H9 (cell line): ENCODE data around the gene SYP. TPM values are rescaled to one million over a fixed set of nuclear protein-coding genes. Genes with fewer than 3 reads are reported as not detected.

ENCODE experiments used
- DNase-seq: peaks from one replicate; pipeline ENCODE4 v3.0.0-alpha.2; 2017
- H2AFZ ChIP-seq: one replicate; pipeline ENCODE4 v1.6.1; 2013; ENCODE audit warnings: mild to moderate bottlenecking, low read length, control low read depth, moderate library complexity
- H2AK5ac ChIP-seq: 2 replicates; pipeline ENCODE4 v1.6.1; 2013; ENCODE audit warnings: low read length, control low read depth, mixed read lengths; ENCODE audit not compliant: insufficient read length
- H2BK120ac ChIP-seq: one replicate; pipeline ENCODE4 v1.6.1; 2013; ENCODE audit warnings: low read depth, mild to moderate bottlenecking, low read length, control low read depth, inconsistent platforms; ENCODE audit not compliant: poor library complexity, severe bottlenecking
- H2BK12ac ChIP-seq: 2 replicates; pipeline ENCODE4 v1.6.1; 2013; ENCODE audit warnings: low read length, control low read depth, mixed read lengths, low read depth; ENCODE audit not compliant: insufficient read length
- H2BK15ac ChIP-seq: 2 replicates; pipeline ENCODE4 v1.6.1; 2013; ENCODE audit warnings: low read depth, low read length, control low read depth
- H2BK20ac ChIP-seq: one replicate; pipeline ENCODE4 v1.6.1; 2013; ENCODE audit warnings: low read depth, mild to moderate bottlenecking, low read length, control low read depth, inconsistent platforms; ENCODE audit not compliant: poor library complexity, severe bottlenecking
- H2BK5ac ChIP-seq: 2 replicates; pipeline ENCODE4 v1.6.1; 2013; ENCODE audit warnings: low read length, control low read depth, mixed read lengths; ENCODE audit not compliant: insufficient read length
- H3K14ac ChIP-seq: 2 replicates; pipeline ENCODE4 v1.6.1; 2013; ENCODE audit warnings: low read length, control low read depth; ENCODE audit not compliant: insufficient read depth
- H3K18ac ChIP-seq: 2 replicates; pipeline ENCODE4 v1.6.1; 2013; ENCODE audit warnings: low read depth, mild to moderate bottlenecking, mixed read lengths, low read length, control low read depth; ENCODE audit not compliant: insufficient read length
- H3K23ac ChIP-seq: 2 replicates; pipeline ENCODE4 v1.6.1; 2013; ENCODE audit warnings: low read length, control low read depth, mixed read lengths, low read depth; ENCODE audit not compliant: insufficient read length
- H3K23me2 ChIP-seq: 2 replicates; pipeline ENCODE4 v1.6.1; 2013; ENCODE audit warnings: low read depth, mild to moderate bottlenecking, mixed read lengths, low read length, control low read depth; ENCODE audit not compliant: insufficient read length, poor library complexity, severe bottlenecking
- H3K27ac ChIP-seq: 2 replicates; pipeline ENCODE4 v1.5.1; 2013; ENCODE audit warnings: low read length, control low read depth, mixed read lengths, low read depth; ENCODE audit not compliant: insufficient read length
- H3K27me3 ChIP-seq: 2 replicates; pipeline ENCODE4 v1.6.1; 2013; ENCODE audit warnings: low read length, control low read depth, inconsistent platforms; ENCODE audit not compliant: insufficient read depth
- H3K4ac ChIP-seq: 2 replicates; pipeline ENCODE4 v1.6.1; 2013; ENCODE audit warnings: low read depth, mild to moderate bottlenecking, control low read depth, inconsistent platforms, low read length, moderate library complexity
- H3K4me1 ChIP-seq: 2 replicates; pipeline ENCODE4 v1.6.1; 2013; ENCODE audit warnings: low read length, control low read depth, inconsistent platforms; ENCODE audit not compliant: insufficient read depth
- H3K4me2 ChIP-seq: 2 replicates; pipeline ENCODE4 v1.6.1; 2013; ENCODE audit warnings: low read length, control low read depth, mixed read lengths; ENCODE audit not compliant: insufficient read length, insufficient read depth
- H3K56ac ChIP-seq: 2 replicates; pipeline ENCODE4 v1.6.1; 2013; ENCODE audit warnings: low read depth, mild to moderate bottlenecking, mixed read lengths, low read length, control low read depth; ENCODE audit not compliant: insufficient read length
- H3K79me1 ChIP-seq: 2 replicates; pipeline ENCODE4 v1.6.1; 2013; ENCODE audit warnings: low read depth, mild to moderate bottlenecking, moderate library complexity, low read length, control low read depth, inconsistent platforms; ENCODE audit not compliant: insufficient read depth, poor library complexity, severe bottlenecking
- H3K79me2 ChIP-seq: 2 replicates; pipeline ENCODE4 v1.6.1; 2013; ENCODE audit warnings: low read length, control low read depth, inconsistent platforms; ENCODE audit not compliant: insufficient read depth
- H3K9ac ChIP-seq: 2 replicates; pipeline ENCODE4 v1.6.1; 2013; ENCODE audit warnings: low read length, control low read depth, mixed read lengths; ENCODE audit not compliant: insufficient read length; ENCODE audit errors: extremely low read depth
- H3K9me3 ChIP-seq: one replicate; pipeline ENCODE4 v1.6.1; 2013; ENCODE audit warnings: low read depth, low read length, inconsistent platforms; ENCODE audit not compliant: control insufficient read depth
- H3T11ph ChIP-seq: one replicate; pipeline ENCODE4 v1.6.1; 2013; ENCODE audit warnings: mild to moderate bottlenecking, low read length, control low read depth, inconsistent platforms
- H4K20me1 ChIP-seq: one replicate; pipeline ENCODE4 v1.6.1; 2013; ENCODE audit not compliant: control insufficient read depth, insufficient read length, insufficient read depth
- H4K5ac ChIP-seq: 2 replicates; pipeline ENCODE4 v1.6.1; 2013; ENCODE audit warnings: low read depth, mild to moderate bottlenecking, mixed read lengths, low read length, control low read depth; ENCODE audit not compliant: insufficient read length
- H4K8ac ChIP-seq: replicated peaks from 2 replicates; pipeline ENCODE4 v1.6.1; 2013; ENCODE audit warnings: low read length, control low read depth, mixed read lengths, low read depth; ENCODE audit not compliant: insufficient read length
- H4K91ac ChIP-seq: 2 replicates; pipeline ENCODE4 v1.6.1; 2013; ENCODE audit warnings: low read depth, mild to moderate bottlenecking, moderate library complexity, mixed read lengths, low read length, control low read depth; ENCODE audit not compliant: insufficient read length
- H3K27ac Mint-ChIP-seq, 3 experiments: 2 replicates in 2 of 3; 3 replicates in 1 of 3; pipeline ENCODE4 v1.8.0; 2020 to 2021; ENCODE audit warnings: mixed read lengths in 3 of 3, mild to moderate bottlenecking in 1 of 3, moderate library complexity in 1 of 3
- H3K27me3 Mint-ChIP-seq: 2 replicates; pipeline ENCODE4 v1.8.0; 2021; ENCODE audit warnings: low read depth, mild to moderate bottlenecking, moderate library complexity, mixed read lengths
- H3K36me3 Mint-ChIP-seq, 3 experiments: 2 replicates in 2 of 3; 3 replicates in 1 of 3; pipeline ENCODE4 v1.8.0; 2020 to 2021; ENCODE audit warnings: low read depth in 3 of 3, mixed read lengths in 3 of 3; ENCODE audit not compliant: insufficient read depth in 1 of 3
- H3K4me1 Mint-ChIP-seq, 2 experiments: 2 replicates each; pipeline ENCODE4 v1.8.0; 2020; ENCODE audit warnings: mixed read lengths in 2 of 2
- H3K4me3 Mint-ChIP-seq, 2 experiments: 2 replicates in 1 of 2; 3 replicates in 1 of 2; pipeline ENCODE4 v1.8.0; 2020 to 2021; ENCODE audit warnings: mild to moderate bottlenecking in 2 of 2, mixed read lengths in 2 of 2, moderate library complexity in 1 of 2
- H3K9me3 Mint-ChIP-seq, 2 experiments: 2 replicates in 1 of 2; 3 replicates in 1 of 2; pipeline ENCODE4 v1.8.0; 2020; ENCODE audit warnings: mild to moderate bottlenecking in 2 of 2, mixed read lengths in 2 of 2, moderate library complexity in 1 of 2
- WGBS: extraction: QIAGEN DNeasy Blood & Tissue Kit; methylation state at CpG from one replicate; pipeline ENCODE4 v1.1.7; 2013; ENCODE audit warnings: missing lambda C conversion rate, low lambda C conversion rate, mixed read lengths; ENCODE audit not compliant: insufficient read length; ENCODE audit errors: extremely low coverage; 5-methylcytosine and 5-hydroxymethylcytosine counted together
- total RNA-seq: library from RNA; stranded (reverse); gene quantifications from 2 replicates; pipeline ENCODE4 v1.2.1, GENCODE V29; 2021
- TF ChIP-seq, protein P1 (sequence below): fragments of 200-600 bp; sonication (generic); conservative IDR thresholded peaks from 3 replicates; pipeline ENCODE4 v1.8.0; 2021; ENCODE audit warnings: antibody characterized with exemption, mild to moderate bottlenecking

The SYP gene
- total RNA-seq, 1 experiment from 2014 or later = 1.8 TPM

- Histone ChIP-seq H3K4ac (no peak overlapping the region), H2BK20ac (no peak overlapping the region), H3K4me1 (no peaks in the 10 kb centered on the region), H2BK5ac (no peak overlapping the region), H3K79me1 (no peaks in the 10 kb centered on the region), H3K23me2 (no peaks in the 10 kb centered on the region), H4K91ac (no peak overlapping the region), H3K4me2 (peak overlapping the region; percentile 50), H4K20me1 (no peaks in the 10 kb centered on the region), H3K27ac (no peak overlapping the region), H3K23ac (no peak overlapping the region), H3K9me3 (peaks cover 14% of the 10 kb centered on the region), H3T11ph (no peak overlapping the region), H2BK12ac (no peak overlapping the region), H3K18ac (no peak overlapping the region), H2BK120ac (no peak overlapping the region), H3K79me2 (no peaks in the 10 kb centered on the region), H3K14ac (no peak overlapping the region), H3K56ac (no peak overlapping the region), H4K5ac (no peak overlapping the region), H2BK15ac (no peak overlapping the region), H2AFZ (no peak overlapping the region), H3K27me3 (no peaks in the 10 kb centered on the region), H2AK5ac (no peak overlapping the region), H3K9ac (no peak overlapping the region), H4K8ac (no peak overlapping the region)
- WGBS = no CpG with 5 or more reads among the region's 18 CpGs
- DNase-seq = peak; percentile 78
- Mint-ChIP-seq H3K27me3 (peaks cover 12% of the 10 kb centered on the region), H3K27ac (peak overlapping the region; percentile 98), H3K4me1 (peaks cover 3 to 7% of the 10 kb centered on the region in 2 experiments), H3K36me3 (peaks cover 4 to 8% (median 4%) of the 10 kb centered on the region in 3 experiments; a peak in 5 of 7 replicates), H3K4me3 (peak overlapping the region; percentile 78 to 87), H3K9me3 (peaks cover 56 to 71% of the 10 kb centered on the region in 2 experiments)
- TF ChIP-seq, protein P1, sequence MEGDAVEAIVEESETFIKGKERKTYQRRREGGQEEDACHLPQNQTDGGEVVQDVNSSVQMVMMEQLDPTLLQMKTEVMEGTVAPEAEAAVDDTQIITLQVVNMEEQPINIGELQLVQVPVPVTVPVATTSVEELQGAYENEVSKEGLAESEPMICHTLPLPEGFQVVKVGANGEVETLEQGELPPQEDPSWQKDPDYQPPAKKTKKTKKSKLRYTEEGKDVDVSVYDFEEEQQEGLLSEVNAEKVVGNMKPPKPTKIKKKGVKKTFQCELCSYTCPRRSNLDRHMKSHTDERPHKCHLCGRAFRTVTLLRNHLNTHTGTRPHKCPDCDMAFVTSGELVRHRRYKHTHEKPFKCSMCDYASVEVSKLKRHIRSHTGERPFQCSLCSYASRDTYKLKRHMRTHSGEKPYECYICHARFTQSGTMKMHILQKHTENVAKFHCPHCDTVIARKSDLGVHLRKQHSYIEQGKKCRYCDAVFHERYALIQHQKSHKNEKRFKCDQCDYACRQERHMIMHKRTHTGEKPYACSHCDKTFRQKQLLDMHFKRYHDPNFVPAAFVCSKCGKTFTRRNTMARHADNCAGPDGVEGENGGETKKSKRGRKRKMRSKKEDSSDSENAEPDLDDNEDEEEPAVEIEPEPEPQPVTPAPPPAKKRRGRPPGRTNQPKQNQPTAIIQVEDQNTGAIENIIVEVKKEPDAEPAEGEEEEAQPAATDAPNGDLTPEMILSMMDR = no peak
Observed at GRCh38 chrX:49155243-49155899, 44.6 kb downstream of the SYP start.
